Measurements from ENCODE around the gene PCP2. TPM values are rescaled to one million over a fixed set of nuclear protein-coding genes. Genes with fewer than 3 reads are reported as not detected.
A peak's percentile ranks its signal among the peaks of the same experiment; 100 is the strongest.

Gene PCP2
- total and polyA plus RNA-seq, 2 of the 13 experiments (the other 11 are each of a cell fraction or from before 2014, with no cell fraction given), result 0.62 TPM; not detected in 1

DNA sequence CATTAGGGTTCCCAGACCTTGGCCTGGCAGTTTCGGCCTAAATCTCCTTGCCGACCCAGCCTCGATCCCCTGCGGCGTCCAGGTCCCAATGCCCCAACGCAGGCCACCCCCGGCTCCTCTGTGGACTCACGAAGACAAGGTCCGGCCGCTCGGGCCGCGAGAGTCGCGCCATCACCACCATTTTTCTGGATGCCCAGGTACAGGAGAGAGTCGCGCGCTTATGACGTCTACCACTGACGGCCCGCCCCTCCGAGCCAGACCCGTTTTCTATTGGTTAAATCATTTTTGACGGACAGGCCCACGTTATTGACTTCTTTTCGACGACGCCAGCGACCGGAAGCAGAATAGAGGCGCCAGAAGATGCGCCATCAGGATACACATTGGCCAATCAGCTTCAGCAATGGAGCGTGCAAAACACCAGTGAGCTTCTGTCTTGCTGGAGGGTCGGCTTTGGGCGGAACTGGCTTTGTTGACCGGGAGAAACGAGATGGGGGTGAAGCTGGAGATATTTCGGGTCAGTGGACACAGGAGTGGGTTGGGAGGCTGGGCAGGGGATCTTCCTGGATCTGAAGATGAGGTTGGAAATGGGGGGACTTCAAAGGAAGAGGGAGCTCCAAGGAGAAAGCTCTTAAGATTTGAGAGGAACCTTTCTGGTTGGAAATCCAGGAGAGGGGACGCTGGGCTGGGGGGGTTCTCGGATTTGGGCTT lies 4.0 kb downstream of the PCP2 start, which contains the start of the genes PET100 and XAB2 (continued):
- TF ChIP-seq, protein P1, sequence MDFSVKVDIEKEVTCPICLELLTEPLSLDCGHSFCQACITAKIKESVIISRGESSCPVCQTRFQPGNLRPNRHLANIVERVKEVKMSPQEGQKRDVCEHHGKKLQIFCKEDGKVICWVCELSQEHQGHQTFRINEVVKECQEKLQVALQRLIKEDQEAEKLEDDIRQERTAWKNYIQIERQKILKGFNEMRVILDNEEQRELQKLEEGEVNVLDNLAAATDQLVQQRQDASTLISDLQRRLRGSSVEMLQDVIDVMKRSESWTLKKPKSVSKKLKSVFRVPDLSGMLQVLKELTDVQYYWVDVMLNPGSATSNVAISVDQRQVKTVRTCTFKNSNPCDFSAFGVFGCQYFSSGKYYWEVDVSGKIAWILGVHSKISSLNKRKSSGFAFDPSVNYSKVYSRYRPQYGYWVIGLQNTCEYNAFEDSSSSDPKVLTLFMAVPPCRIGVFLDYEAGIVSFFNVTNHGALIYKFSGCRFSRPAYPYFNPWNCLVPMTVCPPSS (IDR thresholded peaks at IDR 0.05), result no peak
- TF ChIP-seq RBM39 (IDR thresholded peaks at IDR 0.05; ENCODE audit: low read depth, low read length, poor library complexity, severe bottlenecking) (no peak), ZBTB1 (CRISPR knock-in tag; IDR thresholded peaks at IDR 0.05; ENCODE audit: borderline replicate concordance) (no peak), ZNF230 (CRISPR knock-in tag; IDR thresholded peaks at IDR 0.05) (no peak), ZNF569 (CRISPR knock-in tag; IDR thresholded peaks at IDR 0.05; ENCODE audit: borderline replicate concordance) (no peak), MED1 (CRISPR knock-in tag; IDR thresholded peaks at IDR 0.05) (0 out of 2 replicates have a peak, but pooled peaks have one; percentile 38), ZNF629 (CRISPR knock-in tag; conservative IDR thresholded peaks at IDR 0.05) (no peak), IKZF4 (CRISPR knock-in tag; IDR thresholded peaks at IDR 0.05; ENCODE audit: borderline replicate concordance, low read depth, not compliant biosample characterization) (no peak), CBX1 (IDR thresholded peaks at IDR 0.05; ENCODE audit: low read depth) (no peak), ZFP36 (IDR thresholded peaks at IDR 0.05; ENCODE audit: borderline replicate concordance, low read depth, low read length, partially characterized antibody) (no peak), KDM1A (CRISPR knock-in tag; IDR thresholded peaks at IDR 0.05) (no peak), ZNF644 (CRISPR knock-in tag; IDR thresholded peaks at IDR 0.05; ENCODE audit: low read depth) (no peak), ZEB1 (IDR thresholded peaks at IDR 0.05; ENCODE audit: insufficient replicate concordance, low read depth) (no peak), TAF15 (IDR thresholded peaks at IDR 0.05; ENCODE audit: low read depth, low read length, poor library complexity, severe bottlenecking) (no peak), REXO4 (CRISPR knock-in tag; IDR thresholded peaks at IDR 0.05; ENCODE audit: borderline replicate concordance) (no peak), ZNF607 (CRISPR knock-in tag; IDR thresholded peaks at IDR 0.05; ENCODE audit: borderline replicate concordance) (peak; percentile 70; the same call in 1 of the 2 replicates), KAT2B (IDR thresholded peaks at IDR 0.05; ENCODE audit: borderline replicate concordance, low read depth, low read length) (no peak), PCBP1 (IDR thresholded peaks at IDR 0.05; ENCODE audit: borderline replicate concordance, low read depth, low read length) (peak; percentile 71; the same call in 1 of the 2 replicates), ZNF782 (CRISPR knock-in tag; IDR thresholded peaks at IDR 0.05; ENCODE audit: borderline replicate concordance) (no peak), ZNF766 (CRISPR knock-in tag; IDR thresholded peaks at IDR 0.05; ENCODE audit: borderline replicate concordance) (no peak; the same call in 1 of the 2 replicates), IRF2 (CRISPR knock-in tag; IDR thresholded peaks at IDR 0.05) (0 out of 2 replicates have a peak, but pooled peaks have one; percentile 23), ZNF556 (CRISPR knock-in tag; IDR thresholded peaks at IDR 0.05; ENCODE audit: borderline replicate concordance) (0 out of 2 replicates have a peak, but pooled peaks have one; percentile 42)
- TF ChIP-seq, protein P2, sequence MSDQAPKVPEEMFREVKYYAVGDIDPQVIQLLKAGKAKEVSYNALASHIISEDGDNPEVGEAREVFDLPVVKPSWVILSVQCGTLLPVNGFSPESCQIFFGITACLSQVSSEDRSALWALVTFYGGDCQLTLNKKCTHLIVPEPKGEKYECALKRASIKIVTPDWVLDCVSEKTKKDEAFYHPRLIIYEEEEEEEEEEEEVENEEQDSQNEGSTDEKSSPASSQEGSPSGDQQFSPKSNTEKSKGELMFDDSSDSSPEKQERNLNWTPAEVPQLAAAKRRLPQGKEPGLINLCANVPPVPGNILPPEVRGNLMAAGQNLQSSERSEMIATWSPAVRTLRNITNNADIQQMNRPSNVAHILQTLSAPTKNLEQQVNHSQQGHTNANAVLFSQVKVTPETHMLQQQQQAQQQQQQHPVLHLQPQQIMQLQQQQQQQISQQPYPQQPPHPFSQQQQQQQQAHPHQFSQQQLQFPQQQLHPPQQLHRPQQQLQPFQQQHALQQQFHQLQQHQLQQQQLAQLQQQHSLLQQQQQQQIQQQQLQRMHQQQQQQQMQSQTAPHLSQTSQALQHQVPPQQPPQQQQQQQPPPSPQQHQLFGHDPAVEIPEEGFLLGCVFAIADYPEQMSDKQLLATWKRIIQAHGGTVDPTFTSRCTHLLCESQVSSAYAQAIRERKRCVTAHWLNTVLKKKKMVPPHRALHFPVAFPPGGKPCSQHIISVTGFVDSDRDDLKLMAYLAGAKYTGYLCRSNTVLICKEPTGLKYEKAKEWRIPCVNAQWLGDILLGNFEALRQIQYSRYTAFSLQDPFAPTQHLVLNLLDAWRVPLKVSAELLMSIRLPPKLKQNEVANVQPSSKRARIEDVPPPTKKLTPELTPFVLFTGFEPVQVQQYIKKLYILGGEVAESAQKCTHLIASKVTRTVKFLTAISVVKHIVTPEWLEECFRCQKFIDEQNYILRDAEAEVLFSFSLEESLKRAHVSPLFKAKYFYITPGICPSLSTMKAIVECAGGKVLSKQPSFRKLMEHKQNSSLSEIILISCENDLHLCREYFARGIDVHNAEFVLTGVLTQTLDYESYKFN (CRISPR knock-in tag; conservative IDR thresholded peaks at IDR 0.05), result no peak
- TF ChIP-seq, protein P3, sequence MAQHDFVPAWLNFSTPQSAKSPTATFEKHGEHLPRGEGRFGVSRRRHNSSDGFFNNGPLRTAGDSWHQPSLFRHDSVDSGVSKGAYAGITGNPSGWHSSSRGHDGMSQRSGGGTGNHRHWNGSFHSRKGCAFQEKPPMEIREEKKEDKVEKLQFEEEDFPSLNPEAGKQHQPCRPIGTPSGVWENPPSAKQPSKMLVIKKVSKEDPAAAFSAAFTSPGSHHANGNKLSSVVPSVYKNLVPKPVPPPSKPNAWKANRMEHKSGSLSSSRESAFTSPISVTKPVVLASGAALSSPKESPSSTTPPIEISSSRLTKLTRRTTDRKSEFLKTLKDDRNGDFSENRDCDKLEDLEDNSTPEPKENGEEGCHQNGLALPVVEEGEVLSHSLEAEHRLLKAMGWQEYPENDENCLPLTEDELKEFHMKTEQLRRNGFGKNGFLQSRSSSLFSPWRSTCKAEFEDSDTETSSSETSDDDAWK (CRISPR knock-in tag; IDR thresholded peaks at IDR 0.05), result no peak
